Bone marrow (tissue), 2 donors: Measurements from ENCODE around the gene EPB41L4A.
"Not testable (repeated sequence)": the region's sequence is repeated elsewhere in the genome, so short reads cannot be mapped to it uniquely, and the experiment has no call there.

ENCODE experiments used
- DNase-seq, 2 donors: peaks; one replicate each; lab custom pipeline; 2025; lab: John Stamatoyannopoulos, UW

EPB41L4A gene

GRCh38 chr5:112253478-112254250 is 165.4 kb downstream of the EPB41L4A start:
- no peak for DNase-seq

- no peak for DNase-seq
Measured at GRCh38 chr5:112250551-112250950, 168.5 kb downstream of the EPB41L4A start.

GRCh38 chr5:112248623-112249022 is 170.5 kb downstream of the EPB41L4A start:
- no peak for DNase-seq

GRCh38 chr5:112247960-112248359 is 171.1 kb downstream of the EPB41L4A start:
- no peak for DNase-seq

GRCh38 chr5:112245656-112246055 is 173.4 kb downstream of the EPB41L4A start:
- DNase-seq = no peak

- no peak for DNase-seq
Measured at GRCh38 chr5:112239996-112240395, 179.1 kb downstream of the EPB41L4A start.

- no peak for DNase-seq
Measured at GRCh38 chr5:112238473-112238872, 180.6 kb downstream of the EPB41L4A start.

- no peak for DNase-seq
Measured at GRCh38 chr5:112237456-112237855, 181.6 kb downstream of the EPB41L4A start.

GRCh38 chr5:112234000-112234399 is 185.1 kb downstream of the EPB41L4A start:
- no peak for DNase-seq

GRCh38 chr5:112232667-112233066 is 186.4 kb downstream of the EPB41L4A start:
- no peak for DNase-seq

- DNase-seq = no peak
Measured at GRCh38 chr5:112230606-112231005, 188.5 kb downstream of the EPB41L4A start.

- DNase-seq = no peak
Measured at GRCh38 chr5:112228667-112229066, 190.4 kb downstream of the EPB41L4A start.

GRCh38 chr5:112227911-112228631 is 191.0 kb downstream of the EPB41L4A start:
- DNase-seq = no peak

GRCh38 chr5:112226215-112226614 is 192.9 kb downstream of the EPB41L4A start:
- no peak for DNase-seq

- DNase-seq = not testable (repeated sequence)
Measured at GRCh38 chr5:112222997-112223396, 196.1 kb downstream of the EPB41L4A start.

- no peak for DNase-seq
Measured at GRCh38 chr5:112221128-112221527, 197.9 kb downstream of the EPB41L4A start.

GRCh38 chr5:112219000-112219399 is 200.1 kb downstream of the EPB41L4A start:
- DNase-seq = no peak

GRCh38 chr5:112217843-112218579 is 201.1 kb downstream of the EPB41L4A start:
- no peak for DNase-seq

- no peak for DNase-seq
Measured at GRCh38 chr5:112216140-112216539, 202.9 kb downstream of the EPB41L4A start.

- no peak for DNase-seq
Measured at GRCh38 chr5:112210430-112211005, 208.6 kb downstream of the EPB41L4A start.

GRCh38 chr5:112208699-112209615 is 210.1 kb downstream of the EPB41L4A start:
- DNase-seq = no peak
